Measurements from ENCODE around the gene SLC2A6. TPM values are rescaled to one million over a fixed set of nuclear protein-coding genes. Genes with fewer than 3 reads are reported as not detected.

Gene SLC2A6
- polyA plus RNA-seq, 1 of the 3 experiments (the other 2 are of a cell fraction) = 5.2 TPM

DNA sequence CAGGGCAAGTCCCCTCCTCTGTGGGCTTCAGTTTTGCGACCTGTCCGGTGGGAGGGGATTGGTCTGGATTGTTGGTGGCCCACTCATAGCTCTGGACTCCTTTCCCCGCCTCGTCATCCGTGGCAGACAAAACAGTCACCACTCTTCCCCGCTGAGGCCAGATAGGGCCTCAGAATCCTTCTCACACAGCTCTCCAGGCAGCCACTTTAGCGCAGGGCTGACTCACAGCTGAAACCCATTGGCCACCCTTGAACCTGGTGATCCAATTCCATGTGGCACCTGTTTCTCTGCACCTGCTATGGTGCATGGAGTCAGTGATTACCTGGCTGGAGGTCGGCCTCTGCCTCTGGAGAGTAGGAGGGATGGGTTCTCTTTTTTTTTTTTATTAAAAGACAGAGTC lies 34.9 kb downstream of the SLC2A6 start (continued):
- TF ChIP-seq, protein P1, sequence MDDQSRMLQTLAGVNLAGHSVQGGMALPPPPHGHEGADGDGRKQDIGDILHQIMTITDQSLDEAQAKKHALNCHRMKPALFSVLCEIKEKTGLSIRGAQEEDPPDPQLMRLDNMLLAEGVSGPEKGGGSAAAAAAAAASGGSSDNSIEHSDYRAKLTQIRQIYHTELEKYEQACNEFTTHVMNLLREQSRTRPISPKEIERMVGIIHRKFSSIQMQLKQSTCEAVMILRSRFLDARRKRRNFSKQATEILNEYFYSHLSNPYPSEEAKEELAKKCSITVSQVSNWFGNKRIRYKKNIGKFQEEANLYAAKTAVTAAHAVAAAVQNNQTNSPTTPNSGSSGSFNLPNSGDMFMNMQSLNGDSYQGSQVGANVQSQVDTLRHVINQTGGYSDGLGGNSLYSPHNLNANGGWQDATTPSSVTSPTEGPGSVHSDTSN (IDR thresholded peaks at IDR 0.05) = no peak
- TF ChIP-seq TEAD4 (IDR thresholded peaks at IDR 0.05; ENCODE audit: borderline replicate concordance, insufficient read depth) = no peak

DNA sequence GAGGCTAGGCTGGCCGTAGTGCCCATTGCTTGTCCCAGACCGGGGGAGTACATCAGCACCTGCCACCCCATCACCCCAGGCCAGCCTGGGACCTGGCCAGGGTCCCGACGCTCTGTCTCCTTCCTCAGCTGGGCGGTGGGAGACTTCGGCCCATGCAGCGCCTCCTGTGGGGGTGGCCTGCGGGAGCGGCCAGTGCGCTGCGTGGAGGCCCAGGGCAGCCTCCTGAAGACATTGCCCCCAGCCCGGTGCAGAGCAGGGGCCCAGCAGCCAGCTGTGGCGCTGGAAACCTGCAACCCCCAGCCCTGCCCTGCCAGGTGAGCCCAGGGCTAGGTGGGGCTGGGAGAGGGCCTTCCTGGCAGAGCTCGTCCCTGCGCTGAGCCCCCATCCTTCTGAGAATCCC lies 35.7 kb downstream of the SLC2A6 start:
- no peak overlapping the region for H3K27ac ChIP-seq (ENCODE audit: low read depth in 2 of 2, low read length in 1 of 2)
- no peaks in the 10 kb centered on the region for H3F3A ChIP-seq (replicated peaks; ENCODE audit: insufficient read depth)
- no peaks in the 10 kb centered on the region for H3K79me2 ChIP-seq (ENCODE audit: insufficient read depth)
- no peaks in the 10 kb centered on the region; a peak in 1 of 4 replicates for H3K4me1 ChIP-seq (ENCODE audit: control insufficient read depth in 1 of 2, insufficient read depth in 2 of 2, low read depth in 1 of 2, low read length in 1 of 2)
- no peak for DNase-seq
- H3K4me3 ChIP-seq (ENCODE audit: low read depth in 2 of 2, low read length in 1 of 2) = no peak overlapping the region
- H2AFZ ChIP-seq (ENCODE audit: low read depth) = no peak overlapping the region
- H3K9ac ChIP-seq = no peak overlapping the region
- no peaks in the 10 kb centered on the region for H3K9me2 ChIP-seq
- no peak overlapping the region for H3K4me2 ChIP-seq
- no peaks in the 10 kb centered on the region for H3K9me3 ChIP-seq
- no peaks in the 10 kb centered on the region for H3K36me3 ChIP-seq (replicated peaks in 1 of 2; ENCODE audit: control insufficient read depth in 1 of 2, insufficient read depth in 2 of 2, low read length in 1 of 2)
- ChIA-PET POLR2A (no interaction called here), CTCF (interaction anchor here (1.3 kb wide), 1 partner anchor 12 kb away, joined by 4 read pairs; no protein-coding TSS in a partner anchor)
- H4K20me1 ChIP-seq (ENCODE audit: insufficient read depth) = no peaks in the 10 kb centered on the region
- H3K27me3 ChIP-seq (ENCODE audit: insufficient read depth) = no peaks in the 10 kb centered on the region
- WGBS (ENCODE audit: low lambda C conversion rate) = 95% methylated on average over 4 of the region's 15 CpGs
- no peak for TF ChIP-seq RXRA (IDR thresholded peaks at IDR 0.05; ENCODE audit: borderline replicate concordance, low read depth)
- TF ChIP-seq RFX5 (IDR thresholded peaks at IDR 0.05; ENCODE audit: low read length) = no peak
- no peak for TF ChIP-seq EP300 (IDR thresholded peaks at IDR 0.05; ENCODE audit: borderline replicate concordance in 1 of 2, low read depth in 1 of 2, low read length in 1 of 2)
- TF ChIP-seq GABPA (IDR thresholded peaks at IDR 0.05; ENCODE audit: low read depth) = no peak
- TF ChIP-seq SMC3 (IDR thresholded peaks at IDR 0.05; ENCODE audit: low read depth, low read length) = no peak
- TF ChIP-seq MEF2A (IDR thresholded peaks at IDR 0.05; ENCODE audit: borderline replicate concordance, low read depth) = no peak
- no peak for TF ChIP-seq POLR2AphosphoS5 (IDR thresholded peaks at IDR 0.05; ENCODE audit: low read depth, low read length)
- TF ChIP-seq, protein P2, sequence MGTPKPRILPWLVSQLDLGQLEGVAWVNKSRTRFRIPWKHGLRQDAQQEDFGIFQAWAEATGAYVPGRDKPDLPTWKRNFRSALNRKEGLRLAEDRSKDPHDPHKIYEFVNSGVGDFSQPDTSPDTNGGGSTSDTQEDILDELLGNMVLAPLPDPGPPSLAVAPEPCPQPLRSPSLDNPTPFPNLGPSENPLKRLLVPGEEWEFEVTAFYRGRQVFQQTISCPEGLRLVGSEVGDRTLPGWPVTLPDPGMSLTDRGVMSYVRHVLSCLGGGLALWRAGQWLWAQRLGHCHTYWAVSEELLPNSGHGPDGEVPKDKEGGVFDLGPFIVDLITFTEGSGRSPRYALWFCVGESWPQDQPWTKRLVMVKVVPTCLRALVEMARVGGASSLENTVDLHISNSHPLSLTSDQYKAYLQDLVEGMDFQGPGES (IDR thresholded peaks at IDR 0.05; ENCODE audit: low read depth, low read length) = no peak

DNA sequence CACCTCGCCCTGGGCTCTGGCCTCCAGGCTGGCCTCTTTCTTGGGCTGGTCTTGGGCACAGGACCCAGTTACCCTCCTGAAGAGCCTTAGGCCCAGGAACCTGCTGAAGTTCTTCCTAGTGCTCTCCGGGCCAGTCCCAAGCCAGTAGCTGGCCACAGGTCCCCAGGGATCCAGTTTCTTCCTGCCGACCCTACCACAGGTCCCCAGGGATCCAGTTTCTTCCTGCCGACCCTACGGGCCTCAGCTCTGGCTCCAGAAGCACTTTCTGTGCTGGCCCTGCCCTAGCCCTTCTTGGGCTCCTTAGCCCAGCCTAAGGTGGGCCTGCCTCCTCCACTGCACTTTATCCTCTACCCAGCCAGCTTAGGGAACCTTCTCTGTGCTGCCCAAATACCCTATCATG lies 37.3 kb downstream of the SLC2A6 start:
- TF ChIP-seq RXRA (IDR thresholded peaks at IDR 0.05; ENCODE audit: borderline replicate concordance, low read depth) (no peak), MEF2A (IDR thresholded peaks at IDR 0.05; ENCODE audit: borderline replicate concordance, low read depth) (no peak), TAF1 (IDR thresholded peaks at IDR 0.05; ENCODE audit: borderline replicate concordance, low read depth, low read length) (no peak)
- TF ChIP-seq, protein P3, sequence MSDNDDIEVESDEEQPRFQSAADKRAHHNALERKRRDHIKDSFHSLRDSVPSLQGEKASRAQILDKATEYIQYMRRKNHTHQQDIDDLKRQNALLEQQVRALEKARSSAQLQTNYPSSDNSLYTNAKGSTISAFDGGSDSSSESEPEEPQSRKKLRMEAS (IDR thresholded peaks at IDR 0.05; ENCODE audit: low read depth) = no peak
- TF ChIP-seq, protein P4, sequence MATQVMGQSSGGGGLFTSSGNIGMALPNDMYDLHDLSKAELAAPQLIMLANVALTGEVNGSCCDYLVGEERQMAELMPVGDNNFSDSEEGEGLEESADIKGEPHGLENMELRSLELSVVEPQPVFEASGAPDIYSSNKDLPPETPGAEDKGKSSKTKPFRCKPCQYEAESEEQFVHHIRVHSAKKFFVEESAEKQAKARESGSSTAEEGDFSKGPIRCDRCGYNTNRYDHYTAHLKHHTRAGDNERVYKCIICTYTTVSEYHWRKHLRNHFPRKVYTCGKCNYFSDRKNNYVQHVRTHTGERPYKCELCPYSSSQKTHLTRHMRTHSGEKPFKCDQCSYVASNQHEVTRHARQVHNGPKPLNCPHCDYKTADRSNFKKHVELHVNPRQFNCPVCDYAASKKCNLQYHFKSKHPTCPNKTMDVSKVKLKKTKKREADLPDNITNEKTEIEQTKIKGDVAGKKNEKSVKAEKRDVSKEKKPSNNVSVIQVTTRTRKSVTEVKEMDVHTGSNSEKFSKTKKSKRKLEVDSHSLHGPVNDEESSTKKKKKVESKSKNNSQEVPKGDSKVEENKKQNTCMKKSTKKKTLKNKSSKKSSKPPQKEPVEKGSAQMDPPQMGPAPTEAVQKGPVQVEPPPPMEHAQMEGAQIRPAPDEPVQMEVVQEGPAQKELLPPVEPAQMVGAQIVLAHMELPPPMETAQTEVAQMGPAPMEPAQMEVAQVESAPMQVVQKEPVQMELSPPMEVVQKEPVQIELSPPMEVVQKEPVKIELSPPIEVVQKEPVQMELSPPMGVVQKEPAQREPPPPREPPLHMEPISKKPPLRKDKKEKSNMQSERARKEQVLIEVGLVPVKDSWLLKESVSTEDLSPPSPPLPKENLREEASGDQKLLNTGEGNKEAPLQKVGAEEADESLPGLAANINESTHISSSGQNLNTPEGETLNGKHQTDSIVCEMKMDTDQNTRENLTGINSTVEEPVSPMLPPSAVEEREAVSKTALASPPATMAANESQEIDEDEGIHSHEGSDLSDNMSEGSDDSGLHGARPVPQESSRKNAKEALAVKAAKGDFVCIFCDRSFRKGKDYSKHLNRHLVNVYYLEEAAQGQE (IDR thresholded peaks at IDR 0.05; ENCODE audit: low read depth, low read length) = no peak
- Histone ChIP-seq H3K9me3 (no peaks in the 10 kb centered on the region), H3K4me3 (ENCODE audit: low read depth in 2 of 2, low read length in 1 of 2) (no peak overlapping the region), H3K36me3 (replicated peaks in 1 of 2; ENCODE audit: control insufficient read depth in 1 of 2, insufficient read depth in 2 of 2, low read length in 1 of 2) (no peaks in the 10 kb centered on the region), H3K9ac (no peak overlapping the region), H3K4me2 (no peak overlapping the region), H4K20me1 (ENCODE audit: insufficient read depth) (no peaks in the 10 kb centered on the region), H3K4me1 (ENCODE audit: control insufficient read depth in 1 of 2, insufficient read depth in 2 of 2, low read depth in 1 of 2, low read length in 1 of 2) (no peaks in the 10 kb centered on the region), H3F3A (replicated peaks; ENCODE audit: insufficient read depth) (no peaks in the 10 kb centered on the region), H3K27ac (ENCODE audit: low read depth in 2 of 2, low read length in 1 of 2) (no peak overlapping the region), H3K79me2 (ENCODE audit: insufficient read depth) (no peaks in the 10 kb centered on the region), H3K9me2 (no peaks in the 10 kb centered on the region), H3K27me3 (ENCODE audit: insufficient read depth) (no peaks in the 10 kb centered on the region), H2AFZ (ENCODE audit: low read depth) (no peak overlapping the region)
- no peak for DNase-seq
- POLR2A ChIA-PET = no interaction called here
- 64% methylated on average over 3 of the region's 5 CpGs for WGBS (ENCODE audit: low lambda C conversion rate)
- CTCF ChIA-PET = no interaction called here

Measured in SK-N-SH (cell line).